GM18507 (cell line): Measurements from ENCODE around the gene KRTAP10-6.

Source experiments
- DNase-seq: peaks from one replicate; pipeline ENCODE4 v3.0.0; 2011; ENCODE audit warnings: low read depth; ENCODE audit not compliant: insufficient read length; ENCODE audit errors: extremely low spot score
- FAIRE-seq: peaks from 2 replicates; lab custom pipeline; 2011; peaks lifted over from hg19 to GRCh38; lab: Jason Lieb, UNC

The KRTAP10-6 gene

GRCh38 chr21:44548922-44549321, 43.4 kb downstream of the KRTAP10-6 start:
- FAIRE-seq: no peak
- no peak for DNase-seq

DNA sequence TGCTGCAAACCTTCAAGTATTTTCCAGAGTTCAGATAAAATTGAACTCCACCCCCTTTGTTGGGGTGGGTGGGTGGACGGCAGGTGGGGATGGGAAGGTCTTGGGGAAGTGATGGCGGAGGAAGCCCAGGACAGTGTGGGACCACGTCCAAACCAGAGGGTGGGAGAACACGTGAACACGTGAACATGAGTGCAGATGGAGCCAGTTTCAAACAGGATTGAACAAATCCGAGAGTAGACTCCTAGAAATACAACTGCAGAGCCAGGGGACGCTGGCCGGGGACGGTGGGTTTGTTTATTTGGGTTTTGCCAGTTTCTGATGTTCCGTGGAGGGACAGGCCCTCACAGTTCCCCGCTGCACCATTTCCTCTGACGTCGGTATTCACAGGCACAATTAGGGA, 43.9 kb downstream of the KRTAP10-6 start:
- FAIRE-seq (no peak), DNase-seq (no peak)

GRCh38 chr21:44547656-44548331, 44.5 kb downstream of the KRTAP10-6 start:
- FAIRE-seq (no peak), DNase-seq (no peak)

- DNase-seq (no peak), FAIRE-seq (no peak)
Observed at GRCh38 chr21:44544566-44544965, 47.7 kb downstream of the KRTAP10-6 start.

- DNase-seq (no peak), FAIRE-seq (no peak)
Observed at GRCh38 chr21:44542716-44543115, 49.6 kb downstream of the KRTAP10-6 start.
